Measurements from ENCODE around the gene AUTS2.

Gene AUTS2

GRCh38 chr7:70456719-70457118, 858.4 kb downstream of the AUTS2 start:
- no peak for TF ChIP-seq CTCF (IDR thresholded peaks at IDR 0.05; ENCODE audit: low read depth, low read length, missing control alignments)
- H3K4me3 ChIP-seq (replicated peaks; ENCODE audit: low read depth, low read length) = no peak overlapping the region
- no peak for DNase-seq (ENCODE audit: extremely low read depth, low read depth)

- no peak for TF ChIP-seq CTCF (IDR thresholded peaks at IDR 0.05; ENCODE audit: low read depth, low read length, missing control alignments)
- H3K4me3 ChIP-seq (replicated peaks; ENCODE audit: low read depth, low read length) = no peak overlapping the region
- no peak for DNase-seq (ENCODE audit: extremely low read depth, low read depth)
These were observed 859.2 kb downstream of the AUTS2 start for GRCh38 chr7:70457482-70457881.

- no peak for DNase-seq (ENCODE audit: extremely low read depth, low read depth)
- H3K4me3 ChIP-seq (replicated peaks; ENCODE audit: low read depth, low read length) = no peak overlapping the region
- no peak for TF ChIP-seq CTCF (IDR thresholded peaks at IDR 0.05; ENCODE audit: low read depth, low read length, missing control alignments)
These were observed 859.8 kb downstream of the AUTS2 start for GRCh38 chr7:70457883-70458680.

GRCh38 chr7:70458745-70459144, 860.5 kb downstream of the AUTS2 start:
- H3K4me3 ChIP-seq (replicated peaks; ENCODE audit: low read depth, low read length) = no peak overlapping the region
- no peak for DNase-seq (ENCODE audit: extremely low read depth, low read depth)

GRCh38 chr7:70459546-70459945, 861.3 kb downstream of the AUTS2 start:
- no peak overlapping the region for H3K4me3 ChIP-seq (replicated peaks; ENCODE audit: low read depth, low read length)
- TF ChIP-seq CTCF (IDR thresholded peaks at IDR 0.05; ENCODE audit: low read depth, low read length, missing control alignments) = no peak
- DNase-seq (ENCODE audit: extremely low read depth, low read depth) = no peak

More at GRCh38 chr7:70458745-70459144, 860.5 kb downstream of the AUTS2 start:
- TF ChIP-seq CTCF (IDR thresholded peaks at IDR 0.05; ENCODE audit: low read depth, low read length, missing control alignments) = no peak

GRCh38 chr7:70460071-70460470, 861.8 kb downstream of the AUTS2 start:
- no peak for TF ChIP-seq CTCF (IDR thresholded peaks at IDR 0.05; ENCODE audit: low read depth, low read length, missing control alignments)
- DNase-seq (ENCODE audit: extremely low read depth, low read depth) = no peak
- no peak overlapping the region for H3K4me3 ChIP-seq (replicated peaks; ENCODE audit: low read depth, low read length)

Data from HFF-Myc (cell line).